ENCODE measurements around the gene FAM78B. TPM values are rescaled to one million over a fixed set of nuclear protein-coding genes. Genes with fewer than 3 reads are reported as not detected.

Gene FAM78B
- total and polyA plus RNA-seq, 2 donors (not counting 3 experiments of a cell fraction or from before 2014, with no cell fraction given), result 0.10 TPM; not detected in 1

GRCh38 chr1:166136222-166136621 lies 30.6 kb downstream of the FAM78B start:
- POLR2A ChIA-PET, result no interaction called here
- no peaks in the 10 kb centered on the region for H3K79me2 ChIP-seq (ENCODE audit: control insufficient read depth, insufficient read depth, low read length)
- intact Hi-C loops (cut with micrococcal nuclease), result no loop called here

More at GRCh38 chr1:166136222-166136621, 30.6 kb downstream of the FAM78B start:
- Histone ChIP-seq H3K9ac (replicated peaks; ENCODE audit: extremely low read depth, insufficient read depth, low read length) (no peak overlapping the region), H3K27me3 (ENCODE audit: control insufficient read depth in 2 of 2, insufficient read depth in 2 of 2, low read length in 2 of 2) (no peaks in the 10 kb centered on the region), H3K9me1 (replicated peaks; ENCODE audit: control insufficient read depth, extremely low read depth, insufficient read depth, low read length) (no peaks in the 10 kb centered on the region), H3K4me3 (replicated peaks in 1 of 3; ENCODE audit: insufficient read depth in 1 of 3, low read depth in 1 of 3, low read length in 3 of 3) (no peak overlapping the region), H3K4me2 (ENCODE audit: insufficient read depth, low read length) (no peak overlapping the region), H3K36me3 (ENCODE audit: control insufficient read depth in 2 of 2, extremely low read depth in 1 of 2, insufficient read depth in 2 of 2, low read length in 2 of 2) (no peaks in the 10 kb centered on the region), H3K9me3 (replicated peaks; ENCODE audit: control insufficient read depth, insufficient read depth, low read length) (no peaks in the 10 kb centered on the region), H3K4me1 (ENCODE audit: control insufficient read depth, extremely low read depth, insufficient read depth, low read length) (no peaks in the 10 kb centered on the region), H4K20me1 (replicated peaks; ENCODE audit: control insufficient read depth, extremely low read depth, insufficient read depth, low read length) (no peaks in the 10 kb centered on the region), H2AFZ (ENCODE audit: low read depth, low read length) (no peak overlapping the region), H3K27ac (ENCODE audit: insufficient read depth, low read depth, low read length) (no peak overlapping the region)
- TF ChIP-seq MAX (IDR thresholded peaks at IDR 0.05; ENCODE audit: insufficient read depth, insufficient read length) (no peak), EZH2 (IDR thresholded peaks at IDR 0.05; ENCODE audit: borderline replicate concordance, low read depth, low read length, severe bottlenecking) (no peak), MYC (IDR thresholded peaks at IDR 0.05; ENCODE audit: low read depth, low read length) (no peak), CTCF (IDR thresholded peaks at IDR 0.05; ENCODE audit: extremely low read depth in 1 of 2, insufficient read depth in 1 of 2, low read depth in 1 of 2, low read length in 2 of 2) (no peak), GATA2 (IDR thresholded peaks at IDR 0.05; ENCODE audit: insufficient read depth, insufficient read length, low read depth, low read length) (no peak), FOS (IDR thresholded peaks at IDR 0.05; ENCODE audit: borderline replicate concordance, insufficient read depth, low read length) (no peak), JUN (IDR thresholded peaks at IDR 0.05; ENCODE audit: borderline replicate concordance, insufficient read depth, insufficient read length, low read depth) (no peak), POLR2AphosphoS5 (IDR thresholded peaks at IDR 0.05; ENCODE audit: insufficient read depth, low read depth, low read length) (no peak), POLR2A (IDR thresholded peaks at IDR 0.05; ENCODE audit: low read depth, low read length) (no peak)
- dilution Hi-C loops (cut with MboI; ENCODE audit: extremely low pct_ligation_motif_present, low sequenced_read_pairs), result no loop called here
- no TSS peak for BruUV-seq (replicated peaks)
- CTCF ChIA-PET, result no interaction called here
- FAIRE-seq (no peak), DNase-seq (ENCODE audit: low read depth, low spot score) (no peak)
